ENCODE measurements around the gene CHAC1. TPM values are rescaled to one million over a fixed set of nuclear protein-coding genes. Genes with fewer than 3 reads are reported as not detected.

CHAC1 gene
- 96.0 TPM for polyA plus RNA-seq (2012; ENCODE audit: insufficient read depth, insufficient read length, low read depth)

DNA sequence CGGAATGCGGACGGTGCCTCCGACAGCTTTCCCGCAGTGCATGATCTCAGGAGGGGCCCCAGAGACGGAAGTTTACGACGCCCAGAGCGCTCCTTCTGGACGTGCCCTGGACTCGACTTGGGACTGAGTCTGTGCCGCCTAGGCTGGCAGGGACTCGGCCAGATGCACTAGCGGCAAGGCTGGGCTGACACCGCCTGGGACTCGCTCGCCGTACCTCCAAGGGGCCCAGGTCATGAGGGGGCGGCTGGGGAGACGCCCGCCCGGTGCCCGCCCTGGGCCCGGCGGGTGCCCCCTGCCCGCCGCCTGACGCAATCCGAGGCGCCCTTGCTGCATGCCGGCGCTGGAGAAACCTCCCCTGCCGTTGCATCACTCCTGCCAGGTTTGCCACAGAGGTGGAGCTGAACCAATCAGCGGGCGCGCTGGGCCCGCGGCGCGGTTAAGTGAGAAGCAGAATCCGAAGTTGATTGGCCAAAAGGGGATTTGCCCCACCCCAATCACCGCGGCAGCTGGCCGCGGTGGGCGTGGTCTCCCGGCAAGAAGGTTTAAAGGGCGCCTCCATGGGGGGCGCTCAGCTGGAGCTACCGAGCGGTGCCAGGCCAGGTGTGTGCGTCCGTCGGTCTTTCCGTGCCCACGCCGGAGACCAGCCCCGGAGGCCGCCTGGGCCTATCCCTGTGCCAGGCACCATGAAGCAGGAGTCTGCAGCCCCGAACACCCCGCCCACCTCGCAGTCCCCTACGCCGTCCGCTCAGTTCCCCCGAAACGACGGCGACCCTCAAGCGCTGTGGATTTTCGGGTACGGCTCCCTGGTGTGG is at the start of gene CHAC1:
Gene CHAC1, plus strand, starts transcription at position 571 of the 812 bp plus-strand sequence. Its CDS starts 113 bp downstream, at position 684.
- peak; percentile 98 for DNase-seq
- H3K9me3 ChIP-seq, result no peaks in the 10 kb centered on the region
- H3K4me3 ChIP-seq (ENCODE audit: low read depth, low read length), result peak within 1 kb of the TSS; percentile 87

DNA sequence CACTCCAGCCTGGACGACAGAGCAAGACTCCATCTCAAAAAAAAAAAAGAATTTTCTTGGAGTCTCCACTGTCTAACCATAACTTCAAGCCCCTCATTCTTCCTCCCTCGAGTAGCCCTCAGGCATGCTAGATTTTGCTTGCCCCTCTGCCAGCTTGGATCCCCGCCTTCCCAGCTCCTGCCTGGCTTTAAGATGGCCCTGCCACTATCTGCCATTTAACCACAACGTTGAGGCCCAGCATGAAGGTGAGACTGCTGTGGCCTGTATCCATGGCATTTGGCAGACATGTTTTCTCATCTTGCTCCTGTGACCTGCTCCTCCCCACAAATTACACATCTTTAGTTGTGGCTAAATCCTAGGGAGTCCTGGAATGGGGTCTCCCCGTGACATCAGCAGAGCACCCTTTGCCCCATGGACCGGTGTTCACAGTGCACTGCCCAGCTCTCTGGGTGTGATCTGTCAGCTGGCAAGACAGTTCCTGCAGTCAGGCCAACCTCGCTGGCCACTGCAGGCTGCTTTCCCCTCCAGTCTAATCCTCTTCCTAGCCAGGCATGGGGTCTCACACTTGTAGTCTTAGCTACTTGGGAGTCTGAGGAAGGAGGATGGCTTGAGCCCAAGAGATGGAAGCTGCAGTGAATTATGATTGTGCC is 48.6 kb upstream of the CHAC1 start:
- Histone ChIP-seq H3K4me1 (peaks cover 9% of the 10 kb centered on the region), H3K9me3 (no peaks in the 10 kb centered on the region), H3K36me3 (peaks cover 34% of the 10 kb centered on the region), H3K4me3 (ENCODE audit: low read depth, low read length) (no peak overlapping the region), H3K27me3 (no peaks in the 10 kb centered on the region)
- no peak for DNase-seq
- TF ChIP-seq, protein P1, sequence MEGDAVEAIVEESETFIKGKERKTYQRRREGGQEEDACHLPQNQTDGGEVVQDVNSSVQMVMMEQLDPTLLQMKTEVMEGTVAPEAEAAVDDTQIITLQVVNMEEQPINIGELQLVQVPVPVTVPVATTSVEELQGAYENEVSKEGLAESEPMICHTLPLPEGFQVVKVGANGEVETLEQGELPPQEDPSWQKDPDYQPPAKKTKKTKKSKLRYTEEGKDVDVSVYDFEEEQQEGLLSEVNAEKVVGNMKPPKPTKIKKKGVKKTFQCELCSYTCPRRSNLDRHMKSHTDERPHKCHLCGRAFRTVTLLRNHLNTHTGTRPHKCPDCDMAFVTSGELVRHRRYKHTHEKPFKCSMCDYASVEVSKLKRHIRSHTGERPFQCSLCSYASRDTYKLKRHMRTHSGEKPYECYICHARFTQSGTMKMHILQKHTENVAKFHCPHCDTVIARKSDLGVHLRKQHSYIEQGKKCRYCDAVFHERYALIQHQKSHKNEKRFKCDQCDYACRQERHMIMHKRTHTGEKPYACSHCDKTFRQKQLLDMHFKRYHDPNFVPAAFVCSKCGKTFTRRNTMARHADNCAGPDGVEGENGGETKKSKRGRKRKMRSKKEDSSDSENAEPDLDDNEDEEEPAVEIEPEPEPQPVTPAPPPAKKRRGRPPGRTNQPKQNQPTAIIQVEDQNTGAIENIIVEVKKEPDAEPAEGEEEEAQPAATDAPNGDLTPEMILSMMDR (IDR thresholded peaks at IDR 0.05; ENCODE audit: low read depth, low read length), result no peak

More for the DNA sequence above, at the start of gene CHAC1:
- Histone ChIP-seq H3K4me1 (no peaks in the 10 kb centered on the region; the same call in none of the 2 replicates), H3K27me3 (no peaks in the 10 kb centered on the region), H3K36me3 (no peaks in the 10 kb centered on the region)
- TF ChIP-seq, protein P1 (IDR thresholded peaks at IDR 0.05; ENCODE audit: low read depth, low read length), result no peak

GRCh38 chr15:40906091-40906990 is 46.9 kb upstream of the CHAC1 start:
- TF ChIP-seq, protein P1 (IDR thresholded peaks at IDR 0.05; ENCODE audit: low read depth, low read length), result peak; percentile 78
- Histone ChIP-seq H3K36me3 (peaks cover 18% of the 10 kb centered on the region), H3K27me3 (no peaks in the 10 kb centered on the region), H3K9me3 (no peaks in the 10 kb centered on the region), H3K4me3 (ENCODE audit: low read depth, low read length) (peak overlapping the region; percentile 63), H3K4me1 (peaks cover 14% of the 10 kb centered on the region)
- peak; percentile 97 for DNase-seq

- Histone ChIP-seq H3K27me3 (no peaks in the 10 kb centered on the region), H3K9me3 (no peaks in the 10 kb centered on the region), H3K4me1 (peaks cover 14% of the 10 kb centered on the region), H3K36me3 (peaks cover 18% of the 10 kb centered on the region), H3K4me3 (ENCODE audit: low read depth, low read length) (peak overlapping the region; percentile 63)
- DNase-seq, result peak; percentile 71
- TF ChIP-seq, protein P1 (IDR thresholded peaks at IDR 0.05; ENCODE audit: low read depth, low read length), result no peak
Measured at GRCh38 chr15:40906991-40907802, 46.1 kb upstream of the CHAC1 start.

DNA sequence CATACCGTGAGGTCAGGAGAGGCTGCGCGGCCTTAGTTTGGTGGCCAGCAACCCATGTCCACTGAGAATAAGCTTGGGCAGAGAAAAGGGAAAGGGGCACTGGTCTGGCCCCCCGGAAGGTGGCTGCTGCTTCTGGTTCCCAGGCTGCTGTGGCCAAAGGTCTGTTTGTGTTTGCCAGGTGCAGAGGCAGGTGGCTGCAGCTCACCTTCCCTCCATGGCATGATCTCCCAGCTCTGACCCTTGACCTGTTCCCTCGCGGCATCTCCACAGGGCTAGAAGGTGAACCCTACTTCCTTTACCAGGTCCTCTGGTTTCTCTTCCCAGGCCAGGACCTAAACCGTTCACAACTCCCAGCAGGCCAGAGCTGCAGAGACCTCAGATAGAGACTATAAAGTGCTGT is 45.2 kb upstream of the CHAC1 start:
- H3K27me3 ChIP-seq, result no peaks in the 10 kb centered on the region
- H3K4me3 ChIP-seq (ENCODE audit: low read depth, low read length), result no peak overlapping the region
- no peaks in the 10 kb centered on the region for H3K9me3 ChIP-seq
- H3K4me1 ChIP-seq, result peaks cover 14% of the 10 kb centered on the region
- peaks cover 11% of the 10 kb centered on the region for H3K36me3 ChIP-seq
- DNase-seq, result no peak
- TF ChIP-seq, protein P1 (IDR thresholded peaks at IDR 0.05; ENCODE audit: low read depth, low read length), result no peak

Measured in BE2C (cell line).